GM18858 (cell line): ENCODE measurements around the gene LALBA.
"Not testable (repeated sequence)": the region's sequence is repeated elsewhere in the genome, so short reads cannot be mapped to it uniquely, and the experiment has no call there.

Experiments used
- ATAC-seq: cut with Tn5 transposase; IDR thresholded peaks from one replicate; pipeline ENCODE4 v1.9.1; 2021; ENCODE audit not compliant: unreplicated experiment

The LALBA gene

DNA sequence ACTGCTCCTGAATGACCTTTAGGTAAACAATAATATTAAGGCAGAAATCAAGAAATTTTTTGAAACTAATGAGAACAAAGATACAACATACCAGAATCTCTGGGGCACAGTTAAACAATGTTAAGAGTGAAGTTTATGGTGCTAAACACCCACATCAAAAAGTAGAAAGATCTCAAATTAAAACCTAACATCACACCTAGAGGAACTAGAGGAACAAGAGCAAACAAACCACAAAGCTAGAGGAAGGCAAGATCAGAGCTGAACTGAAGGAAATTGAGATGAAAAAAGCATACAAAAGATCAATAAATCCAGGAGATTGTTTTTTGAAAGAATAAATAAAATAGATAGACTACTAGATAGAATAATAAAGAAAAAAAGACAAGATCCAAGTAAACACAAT is 37.2 kb downstream of the LALBA start:
- ATAC-seq, result no peak

DNA sequence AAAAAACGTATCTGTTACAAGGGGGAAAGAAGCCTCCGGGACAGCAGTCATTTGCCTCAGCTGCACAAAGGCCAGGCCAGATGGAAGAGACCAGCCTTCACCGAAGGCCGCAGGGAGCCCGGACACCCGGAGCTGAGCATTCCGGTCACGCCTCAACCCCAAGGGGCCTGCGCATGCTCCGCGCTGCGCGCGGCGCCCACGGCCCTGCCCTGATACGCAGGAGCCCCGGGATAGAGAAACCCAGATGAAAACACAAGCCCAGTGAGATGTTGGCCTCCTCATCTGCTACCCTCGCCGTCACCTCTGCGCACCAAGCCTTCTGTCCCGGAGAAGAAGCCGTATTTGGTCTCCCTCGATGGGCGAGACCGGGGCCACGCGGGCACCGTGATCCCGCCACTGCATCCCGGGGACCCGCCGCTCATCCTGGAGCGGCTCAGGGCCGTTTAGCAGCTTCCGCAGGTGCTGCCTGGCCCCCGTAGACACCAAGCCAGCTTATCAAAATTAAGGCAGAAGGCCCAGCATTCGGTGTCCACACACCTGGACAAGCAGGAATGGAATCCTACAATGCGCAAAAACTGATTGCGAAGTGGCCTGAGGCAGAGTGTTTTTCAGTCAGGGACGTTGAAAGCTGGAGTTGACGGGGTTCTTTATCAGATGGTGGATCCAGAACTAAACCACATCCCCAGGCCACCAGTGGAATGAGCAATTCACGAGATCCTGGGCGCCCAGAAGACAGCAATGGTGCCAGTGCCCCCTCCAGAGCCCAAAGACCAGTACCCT is 41.8 kb downstream of the LALBA start:
- no peak for ATAC-seq

- no peak for ATAC-seq
These were observed 44.5 kb downstream of the LALBA start, which contains the start of gene OR8S1 for GRCh38 chr12:48525332-48525731. Gene OR8S1 (plus strand): TSS chr12:48525632. CDS start chr12:48525632, 0 bp downstream.

GRCh38 chr12:48520381-48520780 is 49.5 kb downstream of the LALBA start:
- ATAC-seq, result not testable (repeated sequence)
